ENCODE results near the gene PHKG1.
"Not testable (repeated sequence)": the region's sequence is repeated elsewhere in the genome, so short reads cannot be mapped to it uniquely, and the experiment has no call there.

- TF ChIP-seq POLR2A, CTCF (IDR thresholded peaks at IDR 0.05): not testable (repeated sequence)
These were observed 61.2 kb downstream of the PHKG1 start for GRCh38 chr7:56031556-56031955.

Measured in body of pancreas (tissue), 4 donors.